CD4-positive, CD25-positive, alpha-beta regulatory T cell (primary cell): Measurements from ENCODE around the gene NRDE2. TPM values are rescaled to one million over a fixed set of nuclear protein-coding genes. Genes with fewer than 3 reads are reported as not detected.
A peak's percentile ranks its signal among the peaks of the same experiment; 100 is the strongest.

Experiments
- ATAC-seq, 2 donors: fragments of 150-1000 bp; cut with Tn5 transposase; one replicate each; pipeline ENCODE4 v1.10.0; 2021; ENCODE audit warnings: low read depth in 2 of 2, moderate number of reproducible peaks in 2 of 2, moderate library complexity in 1 of 2
- DNase-seq, 3 donors: peaks; one replicate each; pipeline versions ENCODE4 v3.0.0 to v3.0.0-alpha.2; 2012 to 2022; ENCODE audit warnings: mixed read lengths in 1 of 3
- H3K27ac ChIP-seq: one replicate; pipeline ENCODE4 v1.7.0; 2013; ENCODE audit warnings: mild to moderate bottlenecking, low read length; ENCODE audit not compliant: insufficient read depth, poor library complexity, severe bottlenecking
- H3K27me3 ChIP-seq: one replicate; pipeline ENCODE4 v1.7.0; 2013; ENCODE audit warnings: low read length; ENCODE audit not compliant: control insufficient read depth, insufficient read depth
- H3K36me3 ChIP-seq: one replicate; pipeline ENCODE4 v1.7.0; 2013; ENCODE audit warnings: mild to moderate bottlenecking, low read length, moderate library complexity; ENCODE audit not compliant: control insufficient read depth, insufficient read depth
- H3K4me1 ChIP-seq: 2 replicates; pipeline ENCODE4 v1.7.0; 2013; ENCODE audit warnings: mild to moderate bottlenecking, low read length; ENCODE audit not compliant: insufficient read depth, control insufficient read depth, poor library complexity, severe bottlenecking
- H3K4me3 ChIP-seq: one replicate; pipeline ENCODE4 v1.7.0; 2013; ENCODE audit warnings: low read depth, mild to moderate bottlenecking, low read length, moderate library complexity
- H3K9me3 ChIP-seq, 2 experiments: 1 replicate in 1 of 2; 2 replicates in 1 of 2; pipeline ENCODE4 v1.7.0; 2013; ENCODE audit warnings: low read length in 2 of 2, mild to moderate bottlenecking in 1 of 2, moderate library complexity in 1 of 2; ENCODE audit not compliant: control insufficient read depth in 2 of 2
- H3K27ac Mint-ChIP-seq, 3 donors: one replicate each; pipeline ENCODE4 v1.8.0; 2020 to 2022; ENCODE audit warnings: mild to moderate bottlenecking in 3 of 3, mixed read lengths in 3 of 3, moderate library complexity in 2 of 3
- H3K27me3 Mint-ChIP-seq: one replicate; pipeline ENCODE4 v1.8.0; 2022; ENCODE audit warnings: mild to moderate bottlenecking, mixed read lengths
- H3K36me3 Mint-ChIP-seq: one replicate; pipeline ENCODE4 v1.8.0; 2020; ENCODE audit warnings: mixed read lengths
- H3K4me1 Mint-ChIP-seq, 4 donors: one replicate each; pipeline ENCODE4 v1.8.0; 2020 to 2022; ENCODE audit warnings: mixed read lengths in 4 of 4, mild to moderate bottlenecking in 1 of 4
- H3K4me3 Mint-ChIP-seq, 4 donors: one replicate each; pipeline ENCODE4 v1.8.0; 2020 to 2022; ENCODE audit warnings: mild to moderate bottlenecking in 4 of 4, mixed read lengths in 4 of 4, moderate library complexity in 3 of 4
- H3K9me3 Mint-ChIP-seq, 7 donors: one replicate each; pipeline ENCODE4 v1.8.0; 2020 to 2022; ENCODE audit warnings: mixed read lengths in 7 of 7, mild to moderate bottlenecking in 3 of 7, moderate library complexity in 2 of 7
- polyA plus RNA-seq, 4 donors: library from polyadenylated mRNA; unstranded; fragments of 300-500 nt; fragmentation: Illumina TruSeq; gene quantifications; one replicate each; pipeline ENCODE4 v1.2.3, GENCODE V29; 2021
- total RNA-seq: library from RNA; stranded (reverse); gene quantifications from one replicate; pipeline ENCODE4 v1.2.3, GENCODE V29; 2022

Gene NRDE2
- total and polyA plus RNA-seq, 5 donors from 2014 or later, result 7.3 to 25.4 (median 10.8) TPM

DNA sequence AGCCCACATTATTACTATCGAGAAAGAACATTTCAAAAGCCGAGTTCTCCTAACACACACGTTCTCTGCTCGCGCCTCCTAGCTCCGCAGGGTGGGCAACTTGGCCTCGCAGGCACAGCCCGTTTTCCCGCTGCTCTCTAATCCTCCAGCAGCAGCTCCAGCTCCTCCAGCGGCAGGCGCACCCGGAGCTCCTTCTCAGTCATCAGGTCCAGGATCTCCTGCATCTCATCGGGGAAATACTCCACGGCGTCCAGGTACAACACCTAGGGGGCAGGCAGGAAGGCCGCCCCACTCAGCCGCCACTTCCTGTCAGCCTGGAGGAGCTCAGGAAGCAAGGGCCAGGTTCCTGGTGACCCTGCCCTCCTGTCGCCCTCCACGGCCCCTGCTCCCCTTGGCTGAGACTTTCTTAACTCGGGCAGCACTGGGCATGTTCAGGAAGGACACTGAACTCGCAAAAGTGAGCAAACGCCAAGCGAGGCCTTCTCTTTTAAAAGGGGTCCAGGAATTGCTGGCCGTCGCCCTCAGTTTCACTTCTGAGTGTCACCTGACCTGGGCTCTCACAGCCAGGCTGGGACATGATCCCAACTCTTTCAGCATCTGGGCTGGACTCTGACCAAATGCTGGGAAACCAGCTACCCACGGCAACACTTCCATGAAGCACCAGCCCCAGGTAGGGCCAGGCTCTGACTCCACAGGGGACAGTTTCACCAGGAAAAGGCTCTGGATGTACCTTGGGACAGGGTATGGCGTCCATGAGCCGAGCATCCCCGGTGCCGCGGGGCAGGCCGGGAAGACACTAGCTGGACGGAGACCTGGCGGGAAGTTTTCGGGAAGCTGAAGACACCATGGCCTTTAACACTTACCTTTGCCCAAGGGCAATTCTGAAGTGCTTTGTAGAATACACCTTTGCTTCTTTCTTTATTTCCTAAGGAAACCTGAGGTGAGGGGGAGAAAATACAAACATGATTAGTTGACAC lies 53.3 kb downstream of the NRDE2 start:
- H3K4me1 ChIP-seq, result peaks cover 5% of the 10 kb centered on the region
- Mint-ChIP-seq H3K9me3 (no peaks in the 10 kb centered on the region), H3K27ac (peak overlapping the region in 1 of 3 donors; percentile 32), H3K27me3 (no peaks in the 10 kb centered on the region), H3K36me3 (peaks cover 15% of the 10 kb centered on the region), H3K4me3 (no peak overlapping the region), H3K4me1 (peaks cover 0 to 10% (median 4%) of the 10 kb centered on the region in 4 donors)
- no peaks in the 10 kb centered on the region for H3K27me3 ChIP-seq
- DNase-seq (no peak), ATAC-seq (no peak)
- H3K9me3 ChIP-seq, result no peaks in the 10 kb centered on the region
- H3K27ac ChIP-seq, result no peak overlapping the region
- H3K36me3 ChIP-seq, result peaks cover 32% of the 10 kb centered on the region
- H3K4me3 ChIP-seq, result no peak overlapping the region

DNA sequence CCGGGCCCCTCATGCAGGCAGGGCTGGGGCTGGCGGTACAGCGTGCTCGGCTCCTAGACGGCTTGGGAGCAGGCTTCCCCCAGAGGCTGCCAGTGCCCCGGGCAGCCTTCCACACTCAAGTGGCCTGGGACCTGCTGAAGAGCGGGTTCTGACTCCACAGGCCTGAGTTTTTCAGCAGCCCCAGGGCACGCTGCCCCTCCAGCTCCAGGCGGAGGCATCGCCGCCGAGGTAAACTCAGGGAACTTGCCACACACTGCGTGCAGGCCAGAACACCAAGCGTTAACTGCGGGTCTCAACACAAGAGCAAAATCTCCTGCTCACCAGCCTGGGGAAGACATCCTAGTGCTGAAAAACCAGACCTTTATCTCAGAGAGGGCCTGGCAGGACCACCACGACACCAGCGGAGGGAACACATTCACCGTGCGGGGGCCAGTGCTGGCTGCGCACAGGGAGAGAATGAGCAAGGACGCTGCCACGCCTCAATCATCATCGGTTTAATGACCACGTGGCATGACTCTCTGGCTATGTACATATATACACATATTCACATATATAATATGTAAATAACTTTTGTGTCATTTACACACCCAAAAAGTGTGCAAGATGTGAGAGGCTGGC lies 54.1 kb downstream of the NRDE2 start:
- Mint-ChIP-seq H3K36me3 (peaks cover 13% of the 10 kb centered on the region), H3K27ac (no peak overlapping the region), H3K4me3 (no peak overlapping the region), H3K4me1 (peaks cover 0 to 10% (median 5%) of the 10 kb centered on the region in 4 donors), H3K27me3 (no peaks in the 10 kb centered on the region), H3K9me3 (no peaks in the 10 kb centered on the region)
- ATAC-seq (no peak), DNase-seq (no peak)
- H3K27ac ChIP-seq, result no peak overlapping the region
- H3K36me3 ChIP-seq, result peaks cover 38% of the 10 kb centered on the region
- peaks cover 5% of the 10 kb centered on the region for H3K4me1 ChIP-seq
- H3K9me3 ChIP-seq, result no peaks in the 10 kb centered on the region
- no peak overlapping the region for H3K4me3 ChIP-seq
- no peaks in the 10 kb centered on the region for H3K27me3 ChIP-seq

DNA sequence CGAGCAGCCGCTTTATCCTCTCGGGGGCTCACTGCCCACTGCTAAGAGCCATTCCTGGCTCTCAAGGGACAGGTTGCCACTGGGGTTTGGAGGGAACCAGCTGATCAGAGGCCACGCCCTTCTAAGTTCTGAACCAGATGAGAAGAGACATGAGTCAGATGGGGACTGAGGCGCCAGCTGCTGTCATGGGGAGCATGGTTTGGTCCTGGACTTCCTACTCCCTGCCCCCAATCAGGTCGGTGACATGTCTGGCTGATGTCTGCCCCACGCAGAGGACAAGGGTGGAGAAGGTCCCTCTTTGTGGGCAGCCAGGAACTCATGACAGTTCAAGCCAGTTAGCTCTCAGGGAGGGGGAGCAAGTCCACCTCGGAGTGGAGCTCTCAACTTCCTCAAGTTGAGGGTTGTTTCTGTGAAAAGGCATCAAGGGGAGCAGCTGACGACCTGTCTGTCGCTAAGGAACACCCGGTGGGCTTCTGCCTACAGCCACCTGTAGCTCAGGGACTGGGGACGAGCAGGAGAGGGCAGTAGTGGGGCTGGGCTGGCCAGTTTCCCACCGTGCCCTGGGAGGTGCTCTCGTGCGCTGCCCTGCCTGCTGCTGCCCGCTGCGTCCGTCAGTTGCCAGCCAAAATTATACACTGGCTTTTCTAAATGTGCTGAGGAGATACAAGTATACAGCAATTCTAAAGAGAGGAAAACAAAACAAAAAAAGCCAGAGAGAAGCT lies 54.9 kb downstream of the NRDE2 start:
- no peak overlapping the region for H3K4me3 ChIP-seq
- H3K4me1 ChIP-seq, result peaks cover 5% of the 10 kb centered on the region
- peaks cover 13% of the 10 kb centered on the region for H3K36me3 Mint-ChIP-seq
- no peaks in the 10 kb centered on the region for H3K9me3 ChIP-seq
- no peak overlapping the region for H3K27ac Mint-ChIP-seq
- peaks cover 0 to 10% (median 5%) of the 10 kb centered on the region in 4 donors for H3K4me1 Mint-ChIP-seq
- H3K9me3 Mint-ChIP-seq, result no peaks in the 10 kb centered on the region
- H3K36me3 ChIP-seq, result peaks cover 42% of the 10 kb centered on the region
- no peaks in the 10 kb centered on the region for H3K27me3 ChIP-seq
- H3K4me3 Mint-ChIP-seq, result no peak overlapping the region
- H3K27ac ChIP-seq, result no peak overlapping the region
- ATAC-seq, result no peak
- H3K27me3 Mint-ChIP-seq, result no peaks in the 10 kb centered on the region
- peak in 1 of 3 donors; percentile 24 for DNase-seq

DNA sequence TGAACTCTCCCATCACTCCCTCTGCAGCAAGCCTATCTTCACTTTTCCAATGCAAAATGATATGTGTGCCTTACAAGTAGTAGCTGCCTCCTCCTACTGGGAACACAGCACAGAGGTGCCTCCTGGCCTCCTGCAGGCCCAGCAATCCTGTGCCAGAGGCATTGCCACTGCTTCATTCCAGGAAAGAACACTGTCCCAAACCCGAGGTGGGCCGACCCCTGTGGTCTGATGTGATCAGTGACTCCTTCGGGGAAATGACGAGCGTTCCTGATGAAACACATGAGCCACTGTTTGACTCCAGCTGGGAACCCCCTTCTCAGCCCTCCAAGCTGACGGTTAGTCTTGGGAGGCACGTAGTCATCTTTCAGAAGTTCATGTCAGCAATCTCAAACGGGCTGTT lies 55.9 kb downstream of the NRDE2 start:
- ATAC-seq (no peak), DNase-seq (no peak)
- H3K4me3 Mint-ChIP-seq, result no peak overlapping the region
- no peaks in the 10 kb centered on the region for H3K27me3 Mint-ChIP-seq
- peaks cover 43% of the 10 kb centered on the region for H3K36me3 ChIP-seq
- no peaks in the 10 kb centered on the region for H3K9me3 ChIP-seq
- no peaks in the 10 kb centered on the region for H3K27me3 ChIP-seq
- H3K36me3 Mint-ChIP-seq, result peaks cover 19% of the 10 kb centered on the region
- H3K4me1 ChIP-seq, result peaks cover 5% of the 10 kb centered on the region
- no peaks in the 10 kb centered on the region for H3K9me3 Mint-ChIP-seq
- peaks cover 0 to 14% (median 6%) of the 10 kb centered on the region in 4 donors for H3K4me1 Mint-ChIP-seq
- H3K27ac Mint-ChIP-seq, result peak overlapping the region; percentile 75 to 86 (median 79)
- H3K27ac ChIP-seq, result no peak overlapping the region
- no peak overlapping the region for H3K4me3 ChIP-seq

DNA sequence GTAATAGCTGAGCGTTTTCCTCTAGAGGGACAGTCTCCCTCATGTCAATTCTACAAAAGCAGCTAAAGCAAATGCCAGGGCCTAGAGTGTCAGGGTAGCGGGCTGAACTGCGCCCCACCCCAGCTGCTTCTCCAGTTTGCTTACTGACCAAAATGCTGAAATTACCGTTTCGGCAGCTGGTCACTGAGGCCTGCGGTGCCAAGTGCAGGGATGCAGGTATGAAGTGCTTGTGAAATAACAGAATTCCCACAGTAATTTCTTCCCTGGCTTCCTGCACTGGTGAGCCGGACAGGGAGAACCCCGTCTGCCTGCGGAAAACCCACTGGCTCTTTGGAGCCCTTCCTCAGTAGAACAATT lies 56.3 kb downstream of the NRDE2 start:
- DNase-seq (no peak), ATAC-seq (no peak)
- peaks cover 21% of the 10 kb centered on the region for H3K36me3 Mint-ChIP-seq

DNA sequence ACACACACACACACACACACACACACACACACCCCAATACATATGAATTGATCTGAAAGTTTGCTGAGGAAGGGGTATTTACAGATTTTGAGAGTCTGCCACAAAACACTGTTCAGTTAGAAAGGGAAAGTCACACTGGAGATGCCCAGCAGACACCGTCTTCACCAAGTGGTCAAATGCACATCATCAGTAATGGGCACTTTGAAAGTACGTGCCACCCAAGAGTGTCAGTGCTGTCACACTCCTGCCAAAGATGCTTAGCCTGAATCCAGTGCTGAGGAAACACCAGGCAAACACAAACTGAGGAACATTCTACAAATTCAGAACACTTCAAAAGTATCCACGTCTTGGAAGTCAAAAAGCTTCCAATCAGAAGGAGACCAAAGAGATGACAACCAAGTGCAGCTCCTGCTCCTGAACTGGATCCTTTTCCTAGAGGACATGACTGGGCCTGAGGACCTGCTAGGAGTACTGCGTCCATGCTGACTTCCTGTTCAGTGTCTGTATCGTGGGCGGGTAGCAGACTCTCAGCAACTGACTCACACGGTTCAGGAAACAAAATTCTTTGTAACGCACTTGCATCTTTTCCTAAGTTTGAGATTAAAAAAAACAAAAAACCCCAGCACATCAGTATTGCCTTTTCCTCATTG lies 56.8 kb downstream of the NRDE2 start:
- H3K9me3 Mint-ChIP-seq, result no peaks in the 10 kb centered on the region
- H3K27ac Mint-ChIP-seq, result peak overlapping the region in 2 of 3 donors; percentile 75 to 86
- Histone ChIP-seq H3K9me3 (no peaks in the 10 kb centered on the region), H3K27me3 (no peaks in the 10 kb centered on the region), H3K36me3 (peaks cover 44% of the 10 kb centered on the region), H3K27ac (no peak overlapping the region), H3K4me1 (peaks cover 5% of the 10 kb centered on the region), H3K4me3 (no peak overlapping the region)
- peak in 1 of 3 donors; percentile 42 for DNase-seq
- H3K4me1 Mint-ChIP-seq, result peaks cover 0 to 14% (median 6%) of the 10 kb centered on the region in 4 donors
- peaks cover 26% of the 10 kb centered on the region for H3K36me3 Mint-ChIP-seq
- peak in 1 of 2 donors; percentile 52 for ATAC-seq
- H3K4me3 Mint-ChIP-seq, result peak overlapping the region in 1 of 4 donors; percentile 31
- H3K27me3 Mint-ChIP-seq, result no peaks in the 10 kb centered on the region

More for the DNA sequence above, 56.3 kb downstream of the NRDE2 start:
- H3K4me1 ChIP-seq, result peaks cover 5% of the 10 kb centered on the region
- Mint-ChIP-seq H3K27me3 (no peaks in the 10 kb centered on the region), H3K9me3 (no peaks in the 10 kb centered on the region), H3K27ac (peak overlapping the region; percentile 75 to 86 (median 79)), H3K4me3 (peak overlapping the region in 1 of 4 donors; percentile 31), H3K4me1 (peaks cover 0 to 14% (median 6%) of the 10 kb centered on the region in 4 donors)
- H3K27me3 ChIP-seq, result no peaks in the 10 kb centered on the region
- no peak overlapping the region for H3K27ac ChIP-seq
- no peaks in the 10 kb centered on the region for H3K9me3 ChIP-seq
- peaks cover 44% of the 10 kb centered on the region for H3K36me3 ChIP-seq
- no peak overlapping the region for H3K4me3 ChIP-seq

DNA sequence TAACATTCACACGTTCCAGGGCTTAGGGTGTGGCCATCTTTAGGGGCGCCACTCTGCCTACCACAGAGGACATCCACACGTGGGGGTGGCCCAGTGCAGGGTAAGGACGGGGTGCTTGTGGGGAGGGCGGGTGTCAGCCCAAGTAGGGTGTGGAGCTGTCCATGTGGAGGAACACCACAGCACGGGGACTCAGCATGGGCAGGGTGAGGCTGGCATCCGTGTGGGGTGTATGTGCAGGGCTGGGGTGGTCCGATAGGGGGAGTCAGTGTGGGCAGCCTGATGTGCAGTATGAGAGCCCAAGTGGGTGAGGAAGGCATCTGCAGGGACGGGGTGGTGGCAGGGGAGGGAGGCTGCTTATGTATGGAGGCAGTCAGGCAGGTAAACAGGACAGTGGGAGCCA lies 57.7 kb downstream of the NRDE2 start:
- ATAC-seq (peak; percentile 22 to 38), DNase-seq (no peak)
- peaks cover 35% of the 10 kb centered on the region for H3K36me3 Mint-ChIP-seq
- peaks cover 50% of the 10 kb centered on the region for H3K36me3 ChIP-seq
- no peak overlapping the region for H3K27ac ChIP-seq
- H3K4me3 ChIP-seq, result no peak overlapping the region
- H3K9me3 ChIP-seq, result no peaks in the 10 kb centered on the region
- H3K9me3 Mint-ChIP-seq, result no peaks in the 10 kb centered on the region
- peaks cover 0 to 14% (median 6%) of the 10 kb centered on the region in 4 donors for H3K4me1 Mint-ChIP-seq
- no peaks in the 10 kb centered on the region for H3K27me3 Mint-ChIP-seq
- no peaks in the 10 kb centered on the region for H3K27me3 ChIP-seq
- H3K4me3 Mint-ChIP-seq, result peak overlapping the region in 1 of 4 donors; percentile 7
- peaks cover 5% of the 10 kb centered on the region for H3K4me1 ChIP-seq
- peak overlapping the region in 2 of 3 donors; percentile 46 to 75 for H3K27ac Mint-ChIP-seq
